ENCODE measurements around the gene SEC23A.

DNA sequence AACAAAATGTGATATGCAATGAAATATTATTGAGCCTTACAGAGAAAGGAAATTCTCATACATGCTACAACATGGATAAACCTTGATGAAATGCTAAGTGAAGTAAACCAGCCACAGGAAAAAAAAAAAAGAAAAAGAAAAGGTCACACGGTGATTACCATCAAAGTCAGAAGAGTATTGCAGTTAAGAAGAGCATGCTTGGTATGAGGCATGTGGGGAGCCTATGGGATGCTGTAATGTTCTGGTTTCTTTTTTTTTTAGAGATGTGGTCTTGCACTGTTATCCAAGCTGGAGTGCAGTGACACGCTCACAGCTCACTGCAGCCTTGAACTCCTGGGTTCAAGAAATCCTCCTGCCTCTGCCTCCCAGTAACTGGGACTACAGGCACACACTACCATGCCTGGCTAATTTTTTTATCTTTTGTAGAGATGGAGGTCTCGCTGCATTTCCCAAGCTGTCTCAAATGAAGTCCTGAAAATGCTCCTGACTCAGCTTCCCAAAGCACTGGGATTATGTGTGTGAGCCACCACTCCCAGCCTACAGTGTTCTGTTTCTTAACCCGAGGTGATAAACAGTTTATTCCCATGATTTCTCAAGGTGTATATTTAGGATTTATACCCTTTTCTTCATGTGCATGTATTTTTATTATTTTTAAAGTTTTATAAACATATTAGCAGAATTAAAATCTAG is 96.2 kb downstream of the SEC23A start:
- TF ChIP-seq EZH2 (IDR thresholded peaks at IDR 0.05): no peak
- TF ChIP-seq, protein P1, sequence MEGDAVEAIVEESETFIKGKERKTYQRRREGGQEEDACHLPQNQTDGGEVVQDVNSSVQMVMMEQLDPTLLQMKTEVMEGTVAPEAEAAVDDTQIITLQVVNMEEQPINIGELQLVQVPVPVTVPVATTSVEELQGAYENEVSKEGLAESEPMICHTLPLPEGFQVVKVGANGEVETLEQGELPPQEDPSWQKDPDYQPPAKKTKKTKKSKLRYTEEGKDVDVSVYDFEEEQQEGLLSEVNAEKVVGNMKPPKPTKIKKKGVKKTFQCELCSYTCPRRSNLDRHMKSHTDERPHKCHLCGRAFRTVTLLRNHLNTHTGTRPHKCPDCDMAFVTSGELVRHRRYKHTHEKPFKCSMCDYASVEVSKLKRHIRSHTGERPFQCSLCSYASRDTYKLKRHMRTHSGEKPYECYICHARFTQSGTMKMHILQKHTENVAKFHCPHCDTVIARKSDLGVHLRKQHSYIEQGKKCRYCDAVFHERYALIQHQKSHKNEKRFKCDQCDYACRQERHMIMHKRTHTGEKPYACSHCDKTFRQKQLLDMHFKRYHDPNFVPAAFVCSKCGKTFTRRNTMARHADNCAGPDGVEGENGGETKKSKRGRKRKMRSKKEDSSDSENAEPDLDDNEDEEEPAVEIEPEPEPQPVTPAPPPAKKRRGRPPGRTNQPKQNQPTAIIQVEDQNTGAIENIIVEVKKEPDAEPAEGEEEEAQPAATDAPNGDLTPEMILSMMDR (IDR thresholded peaks at IDR 0.05): no peak
- no peak for TF ChIP-seq EZH2phosphoT487 (IDR thresholded peaks at IDR 0.05)
